Mesendoderm (in vitro differentiated cells): ENCODE results near the gene SELENBP1.
"Not testable (repeated sequence)": the region's sequence is repeated elsewhere in the genome, so short reads cannot be mapped to it uniquely, and the experiment has no call there.

Source experiments
- DNase-seq: peaks from one replicate; pipeline ENCODE4 v3.0.0; 2013
- H2AK5ac ChIP-seq: 2 replicates; pipeline ENCODE4 v1.6.1; 2013; ENCODE audit warnings: low read length, inconsistent platforms
- H2BK120ac ChIP-seq: 2 replicates; pipeline ENCODE4 v1.6.1; 2013; ENCODE audit warnings: low read depth, mild to moderate bottlenecking, low read length, moderate library complexity, mixed read lengths
- H2BK15ac ChIP-seq: replicated peaks from 2 replicates; pipeline ENCODE4 v1.6.1; 2013; ENCODE audit warnings: low read depth, mild to moderate bottlenecking, moderate library complexity
- H2BK5ac ChIP-seq: 2 replicates; pipeline ENCODE4 v1.6.1; 2013; ENCODE audit warnings: low read length, inconsistent platforms
- H3K18ac ChIP-seq: 2 replicates; pipeline ENCODE4 v1.6.1; 2013; ENCODE audit warnings: mild to moderate bottlenecking, low read length, mixed read lengths
- H3K23ac ChIP-seq: one replicate; pipeline ENCODE4 v1.6.1; 2013; ENCODE audit warnings: low read length
- H3K27ac ChIP-seq: 2 replicates; pipeline ENCODE4 v1.5.1; 2013; ENCODE audit warnings: low read depth, mild to moderate bottlenecking, inconsistent platforms, low read length, moderate library complexity
- H3K27me3 ChIP-seq: 2 replicates; pipeline ENCODE4 v1.6.1; 2013; ENCODE audit warnings: low read length, control low read depth, mild to moderate bottlenecking, inconsistent platforms; ENCODE audit not compliant: insufficient read depth, poor library complexity
- H3K36me3 ChIP-seq: 2 replicates; pipeline ENCODE4 v1.6.1; 2013; ENCODE audit warnings: low read length, inconsistent platforms; ENCODE audit not compliant: control insufficient read depth, insufficient read depth
- H3K4ac ChIP-seq: one replicate; pipeline ENCODE4 v1.6.1; 2013; ENCODE audit warnings: low read depth, mild to moderate bottlenecking, low read length, moderate library complexity
- H3K4me1 ChIP-seq: 2 replicates; pipeline ENCODE4 v1.6.1; 2013; ENCODE audit warnings: low read depth, low read length, inconsistent platforms; ENCODE audit not compliant: control insufficient read depth
- H3K4me2 ChIP-seq: 2 replicates; pipeline ENCODE4 v1.6.1; 2013; ENCODE audit warnings: low read length
- H3K4me3 ChIP-seq: 2 replicates; pipeline ENCODE4 v1.5.1; 2013; ENCODE audit warnings: mild to moderate bottlenecking, low read length
- H3K56ac ChIP-seq: one replicate; pipeline ENCODE4 v1.6.1; 2013; ENCODE audit warnings: low read length
- H3K79me1 ChIP-seq: 2 replicates; pipeline ENCODE4 v1.6.1; 2013; ENCODE audit warnings: low read length, inconsistent platforms
- H3K79me2 ChIP-seq: 2 replicates; pipeline ENCODE4 v1.6.1; 2013; ENCODE audit warnings: mild to moderate bottlenecking, low read length; ENCODE audit not compliant: control insufficient read depth, insufficient read depth
- H3K9ac ChIP-seq: 2 replicates; pipeline ENCODE4 v1.6.1; 2013; ENCODE audit warnings: low read length, inconsistent platforms
- H4K5ac ChIP-seq: one replicate; pipeline ENCODE4 v1.6.1; 2013; ENCODE audit warnings: low read length
- H4K8ac ChIP-seq: one replicate; pipeline ENCODE4 v1.6.1; 2013; ENCODE audit warnings: low read depth, mild to moderate bottlenecking, control low read depth, low read length, moderate library complexity
- WGBS: extraction: QIAGEN DNeasy Blood & Tissue Kit; methylation state at CpG from one replicate; pipeline ENCODE4 v1.1.7; 2013; ENCODE audit warnings: low lambda C conversion rate, missing lambda C conversion rate; ENCODE audit not compliant: insufficient coverage; ENCODE audit errors: extremely low coverage; 5-methylcytosine and 5-hydroxymethylcytosine counted together

Gene SELENBP1

GRCh38 chr1:151391079-151391563 is 18.6 kb upstream of the SELENBP1 start:
- Histone ChIP-seq H3K79me1 (no peaks in the 10 kb centered on the region), H2BK5ac (no peak overlapping the region), H4K8ac (no peak overlapping the region), H3K4me3 (no peak overlapping the region), H3K23ac (no peak overlapping the region), H3K18ac (no peak overlapping the region), H2BK120ac (no peak overlapping the region), H3K79me2 (no peaks in the 10 kb centered on the region), H3K4ac (no peak overlapping the region), H3K4me2 (no peak overlapping the region), H3K36me3 (no peaks in the 10 kb centered on the region), H3K9ac (no peak overlapping the region), H3K56ac (no peak overlapping the region), H3K4me1 (no peaks in the 10 kb centered on the region), H3K27me3 (no peaks in the 10 kb centered on the region), H4K5ac (no peak overlapping the region), H2BK15ac (no peak overlapping the region), H2AK5ac (no peak overlapping the region), H3K27ac (no peak overlapping the region)
- no CpG with 5 or more reads among the region's 3 CpGs for WGBS
- DNase-seq = no peak

DNA sequence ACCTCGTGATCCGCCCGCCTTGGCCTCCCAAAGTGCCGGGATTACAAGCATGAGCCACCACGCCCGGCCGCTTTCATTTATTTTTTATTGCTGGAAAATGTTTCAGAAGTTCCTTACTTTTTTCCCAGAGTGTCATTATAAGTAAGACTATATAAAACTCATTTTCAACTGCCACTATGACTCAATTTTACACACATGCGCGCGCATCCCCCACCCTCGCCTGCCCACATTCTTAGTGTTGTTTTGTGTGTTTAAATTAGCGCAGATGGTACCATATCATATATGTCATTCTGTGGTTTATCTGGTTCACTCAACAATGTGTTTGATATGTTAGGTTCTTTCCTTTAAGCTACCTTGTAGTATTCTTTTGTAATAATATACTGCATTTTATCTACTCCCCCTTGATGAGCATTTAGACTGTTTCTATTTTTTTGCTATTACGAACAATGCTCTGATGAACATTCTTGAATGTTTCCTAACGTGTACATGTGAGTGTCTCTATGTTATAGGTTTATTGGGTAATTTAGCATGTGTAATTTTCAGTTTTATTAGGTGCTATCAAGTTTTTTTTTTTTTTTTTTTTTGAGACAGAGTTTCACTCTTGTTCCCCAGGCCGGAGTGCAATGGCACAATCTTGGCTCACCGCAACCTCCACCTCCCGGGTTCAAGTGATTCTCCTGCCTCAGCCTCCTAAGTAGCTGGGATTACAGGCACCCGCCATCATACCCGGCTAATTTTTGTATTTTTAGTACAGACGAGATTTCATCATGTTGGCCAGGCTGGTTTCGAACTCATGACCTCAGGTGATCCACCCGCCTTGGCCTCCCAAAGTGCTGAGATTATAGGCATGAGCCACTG is 17.9 kb upstream of the SELENBP1 start:
- H3K4me1 ChIP-seq, H2BK5ac ChIP-seq, DNase-seq, H3K9ac ChIP-seq, H3K4me3 ChIP-seq, H3K4ac ChIP-seq, H2BK15ac ChIP-seq, H2BK120ac ChIP-seq, H4K5ac ChIP-seq, H3K23ac ChIP-seq, H3K36me3 ChIP-seq, H3K79me1 ChIP-seq, H3K4me2 ChIP-seq, H2AK5ac ChIP-seq, H4K8ac ChIP-seq, H3K27me3 ChIP-seq, H3K79me2 ChIP-seq, H3K18ac ChIP-seq, H3K27ac ChIP-seq, H3K56ac ChIP-seq: not testable (repeated sequence)
- no CpG with 5 or more reads among the region's 22 CpGs for WGBS

DNA sequence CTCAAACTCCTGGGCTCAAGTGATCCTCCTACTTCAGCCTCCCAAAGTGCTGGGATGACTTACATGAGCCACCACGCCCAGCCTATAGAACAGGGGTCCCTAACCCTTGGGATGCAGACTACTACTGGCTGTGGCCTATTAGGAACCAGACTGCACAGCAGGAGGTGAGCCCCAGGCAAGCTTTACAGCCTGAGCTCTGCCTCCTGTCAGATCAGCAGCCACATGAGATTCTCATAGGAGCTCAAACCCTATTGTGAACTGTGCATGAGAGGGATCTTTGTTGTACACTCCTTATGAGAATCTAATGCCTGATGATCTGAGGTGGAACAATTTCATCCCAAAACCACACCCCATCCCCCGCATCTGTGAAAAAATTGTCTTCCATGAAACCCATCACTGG is 13.5 kb upstream of the SELENBP1 start:
- WGBS = no CpG with 5 or more reads among the region's 2 CpGs
- Histone ChIP-seq H3K9ac (no peak overlapping the region), H4K5ac (no peak overlapping the region), H3K27ac (no peak overlapping the region), H3K79me2 (no peaks in the 10 kb centered on the region), H3K79me1 (no peaks in the 10 kb centered on the region), H3K27me3 (no peaks in the 10 kb centered on the region), H3K23ac (no peak overlapping the region), H3K4ac (no peak overlapping the region), H4K8ac (no peak overlapping the region), H3K4me2 (no peak overlapping the region), H2BK5ac (no peak overlapping the region), H3K4me1 (no peaks in the 10 kb centered on the region), H3K4me3 (no peak overlapping the region), H2BK15ac (no peak overlapping the region), H3K36me3 (no peaks in the 10 kb centered on the region), H3K18ac (no peak overlapping the region), H2BK120ac (no peak overlapping the region), H2AK5ac (no peak overlapping the region), H3K56ac (no peak overlapping the region)
- no peak for DNase-seq

DNA sequence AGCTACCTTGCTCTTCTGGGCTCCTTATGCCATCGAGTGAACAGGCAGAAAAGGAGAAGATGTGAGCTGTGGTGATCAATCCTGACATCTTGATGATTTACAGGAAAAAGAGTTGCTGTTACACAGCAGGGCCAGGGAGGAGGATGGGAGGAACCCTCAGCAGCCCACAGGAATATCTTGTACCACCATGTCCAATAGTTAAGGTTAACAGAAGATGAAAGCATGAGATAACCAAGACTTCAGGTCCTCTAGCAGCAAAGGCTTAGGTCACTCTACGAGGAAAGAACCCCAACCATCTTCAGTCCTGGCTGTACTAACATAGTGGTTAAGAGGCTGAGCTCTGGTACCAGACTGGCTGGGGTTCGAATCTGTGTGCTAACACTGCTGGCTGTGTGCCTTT is 12.1 kb upstream of the SELENBP1 start:
- Histone ChIP-seq H3K4me1 (no peaks in the 10 kb centered on the region), H3K4ac (no peak overlapping the region), H2BK15ac (no peak overlapping the region), H3K79me2 (no peaks in the 10 kb centered on the region), H3K18ac (no peak overlapping the region), H3K36me3 (no peaks in the 10 kb centered on the region), H4K5ac (no peak overlapping the region), H3K23ac (no peak overlapping the region), H3K9ac (no peak overlapping the region), H3K27me3 (no peaks in the 10 kb centered on the region), H3K56ac (no peak overlapping the region), H2BK120ac (no peak overlapping the region), H2BK5ac (no peak overlapping the region), H2AK5ac (no peak overlapping the region), H4K8ac (no peak overlapping the region), H3K4me2 (no peak overlapping the region), H3K4me3 (no peak overlapping the region), H3K27ac (no peak overlapping the region), H3K79me1 (no peaks in the 10 kb centered on the region)
- DNase-seq = no peak
- WGBS = no CpG with 5 or more reads among the region's 3 CpGs

DNA sequence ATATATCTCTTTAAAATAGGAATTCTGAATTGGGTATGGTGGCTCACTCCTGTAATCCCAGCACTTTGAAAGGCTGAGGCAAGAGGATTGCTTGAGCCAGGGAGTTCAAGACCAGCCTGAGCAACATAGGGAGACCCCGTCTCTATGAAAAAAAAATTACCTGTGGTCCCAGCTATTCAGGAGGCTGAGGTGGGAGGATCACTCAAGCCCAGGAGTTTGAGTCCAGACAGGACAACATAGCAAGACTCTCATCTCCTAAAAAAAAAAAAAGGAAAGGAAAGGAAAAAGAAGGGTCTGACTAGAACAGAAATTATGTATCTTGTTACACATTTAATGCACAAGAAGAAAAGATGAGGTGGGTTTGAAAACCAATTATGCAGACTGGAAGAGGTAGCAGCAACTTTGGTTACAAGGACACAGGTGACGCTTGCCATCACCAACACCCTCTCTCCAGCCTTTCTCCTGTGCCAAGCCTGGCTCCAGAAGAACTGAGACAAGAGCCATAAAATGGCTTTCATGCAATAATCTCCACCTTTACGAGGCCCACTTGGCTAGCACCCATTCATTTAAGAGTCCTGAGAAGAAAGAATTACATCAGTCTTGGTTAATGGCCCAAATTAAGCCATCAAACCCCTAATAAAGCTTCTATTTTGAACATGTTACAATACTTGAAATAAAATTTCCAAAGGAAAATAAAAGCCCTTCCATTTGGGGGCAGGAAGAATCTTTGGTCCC is 4.8 kb upstream of the SELENBP1 start:
- Histone ChIP-seq H3K79me1 (no peaks in the 10 kb centered on the region), H2BK5ac (no peak overlapping the region), H3K4me2 (no peak overlapping the region), H3K4ac (no peak overlapping the region), H3K36me3 (no peaks in the 10 kb centered on the region), H3K27me3 (no peaks in the 10 kb centered on the region), H3K27ac (no peak overlapping the region), H3K23ac (no peak overlapping the region), H3K79me2 (no peaks in the 10 kb centered on the region), H3K9ac (no peak overlapping the region), H2BK15ac (no peak overlapping the region), H3K18ac (no peak overlapping the region), H2BK120ac (no peak overlapping the region), H4K5ac (no peak overlapping the region), H4K8ac (no peak overlapping the region), H3K56ac (no peak overlapping the region), H2AK5ac (no peak overlapping the region), H3K4me1 (no peaks in the 10 kb centered on the region), H3K4me3 (no peak overlapping the region)
- no CpG with 5 or more reads among the region's 3 CpGs for WGBS
- no peak for DNase-seq
